BLaER1 (cell line): Measurements from ENCODE around the gene RIMS1.
"Not testable (repeated sequence)": the region's sequence is repeated elsewhere in the genome, so short reads cannot be mapped to it uniquely, and the experiment has no call there.

Experiments
- H3K27ac ChIP-seq: shearing (Covaris generic); formaldehyde crosslinking; 2 replicates; pipeline ENCODE4 v1.8.1; 2022
- H3K27me3 ChIP-seq: shearing (Covaris generic); formaldehyde crosslinking; 2 replicates; pipeline ENCODE4 v1.8.1; 2022
- H3K36me3 ChIP-seq: shearing (Covaris generic); formaldehyde crosslinking; 2 replicates; pipeline ENCODE4 v1.8.1; 2022
- H3K4me1 ChIP-seq: shearing (Covaris generic); formaldehyde crosslinking; 2 replicates; pipeline ENCODE4 v1.8.1; 2022
- H3K4me2 ChIP-seq: shearing (Covaris generic); formaldehyde crosslinking; 2 replicates; pipeline ENCODE4 v1.8.1; 2022
- H3K4me3 ChIP-seq: shearing (Covaris generic); formaldehyde crosslinking; 2 replicates; pipeline ENCODE4 v1.8.1; 2022
- H3K9ac ChIP-seq: shearing (Covaris generic); formaldehyde crosslinking; 2 replicates; pipeline ENCODE4 v1.8.1; 2022
- H3K9me3 ChIP-seq: shearing (Covaris generic); formaldehyde crosslinking; 2 replicates; pipeline ENCODE4 v1.8.1; 2022
- H4K20me1 ChIP-seq: shearing (Covaris generic); formaldehyde crosslinking; 2 replicates; pipeline ENCODE4 v1.8.1; 2022
- Cebpa-rat ChIP-seq: shearing (Covaris generic); IDR thresholded peaks from 2 replicates; pipeline ENCODE4 v1.8.1; 2022

Gene RIMS1

DNA sequence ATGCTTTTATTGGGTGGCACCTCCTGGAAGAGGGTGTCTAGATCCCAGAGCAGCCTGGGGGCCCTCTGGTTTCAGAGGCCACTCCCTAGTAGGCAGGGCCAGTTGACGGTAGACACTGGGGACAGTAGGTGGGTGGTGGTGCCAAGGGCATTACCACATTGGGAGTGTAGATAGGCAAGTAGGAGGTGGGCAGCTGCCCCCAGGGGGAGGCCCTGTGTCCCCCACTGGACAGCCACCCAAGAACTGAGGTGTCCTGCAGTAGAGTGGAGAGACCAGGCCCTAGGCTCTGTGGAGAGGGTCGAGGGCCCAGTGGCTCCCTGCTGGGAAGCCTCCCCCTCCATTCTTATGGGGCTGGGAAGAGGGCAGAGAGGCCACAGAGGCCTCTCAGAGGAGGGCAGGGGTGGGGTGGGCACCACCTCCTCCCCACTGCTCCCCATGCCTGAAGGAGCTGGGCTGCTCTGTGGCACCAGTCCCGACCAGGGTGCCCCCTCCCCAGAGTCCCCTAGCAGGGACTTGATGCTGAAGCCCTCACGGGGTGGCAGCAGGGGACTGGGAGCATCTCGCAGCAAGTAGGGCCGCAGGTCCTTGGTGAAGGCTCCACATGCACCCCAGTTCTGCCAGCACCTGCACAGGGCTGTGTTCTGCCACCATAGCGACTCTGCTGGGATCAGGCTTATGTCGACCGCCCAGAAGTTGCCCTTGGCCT is 430.5 kb downstream of the RIMS1 start:
- Histone ChIP-seq H3K4me2 (no peak overlapping the region), H3K4me3 (no peak overlapping the region), H3K36me3 (no peaks in the 10 kb centered on the region), H3K9me3 (no peaks in the 10 kb centered on the region), H3K27me3 (no peaks in the 10 kb centered on the region), H3K9ac (no peak overlapping the region), H3K4me1 (no peaks in the 10 kb centered on the region), H3K27ac (no peak overlapping the region), H4K20me1 (no peaks in the 10 kb centered on the region)
- TF ChIP-seq Cebpa-rat: no peak

DNA sequence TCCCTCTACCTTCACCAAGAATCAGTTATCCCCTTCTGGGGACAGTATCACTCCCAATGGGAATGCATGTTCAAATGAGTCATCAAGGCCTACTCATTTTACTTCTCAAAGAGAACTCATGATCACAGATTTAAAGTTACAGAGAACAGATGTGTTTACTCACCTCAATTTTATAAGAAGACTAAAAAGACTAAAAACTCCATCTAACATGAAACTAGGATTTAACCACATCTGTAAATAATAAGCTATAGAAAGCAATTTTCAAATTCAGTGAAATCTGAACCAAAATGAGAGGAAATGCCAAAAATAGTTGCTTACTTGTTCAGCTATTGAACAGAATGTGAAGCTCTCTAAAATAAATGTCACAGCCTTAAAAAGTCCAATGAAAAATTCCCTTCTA is 435.4 kb downstream of the RIMS1 start:
- H3K9ac ChIP-seq: no peak overlapping the region
- H3K27ac ChIP-seq: no peak overlapping the region
- TF ChIP-seq Cebpa-rat: no peak
- no peaks in the 10 kb centered on the region for H3K27me3 ChIP-seq
- H3K4me2 ChIP-seq: no peak overlapping the region
- no peaks in the 10 kb centered on the region for H4K20me1 ChIP-seq
- no peaks in the 10 kb centered on the region for H3K36me3 ChIP-seq
- H3K9me3 ChIP-seq: no peaks in the 10 kb centered on the region
- H3K4me3 ChIP-seq: no peak overlapping the region
- H3K4me1 ChIP-seq: no peaks in the 10 kb centered on the region

DNA sequence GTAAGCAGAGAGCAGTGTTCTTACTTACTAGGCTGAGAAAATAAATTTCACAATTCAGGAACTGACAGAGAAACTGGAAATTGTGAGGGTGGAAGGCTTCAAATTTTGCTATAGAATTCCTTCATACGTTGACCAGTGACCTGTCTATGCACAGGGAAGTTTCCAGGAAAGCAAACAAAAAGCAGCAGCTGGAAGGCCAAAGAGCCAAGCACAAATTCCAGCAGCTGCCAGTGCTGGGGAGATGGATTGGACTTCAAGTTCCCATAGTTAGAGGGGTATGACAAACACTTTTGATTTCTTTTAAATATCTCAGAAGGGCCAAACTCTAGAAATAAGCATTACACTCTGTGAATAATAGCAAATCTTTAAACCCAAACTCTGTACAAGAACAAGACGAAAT is 436.4 kb downstream of the RIMS1 start:
- no peak for TF ChIP-seq Cebpa-rat
- Histone ChIP-seq H4K20me1 (no peaks in the 10 kb centered on the region), H3K4me2 (no peak overlapping the region), H3K4me3 (no peak overlapping the region), H3K27me3 (no peaks in the 10 kb centered on the region), H3K9me3 (no peaks in the 10 kb centered on the region), H3K9ac (no peak overlapping the region), H3K27ac (no peak overlapping the region), H3K36me3 (no peaks in the 10 kb centered on the region), H3K4me1 (no peaks in the 10 kb centered on the region)

DNA sequence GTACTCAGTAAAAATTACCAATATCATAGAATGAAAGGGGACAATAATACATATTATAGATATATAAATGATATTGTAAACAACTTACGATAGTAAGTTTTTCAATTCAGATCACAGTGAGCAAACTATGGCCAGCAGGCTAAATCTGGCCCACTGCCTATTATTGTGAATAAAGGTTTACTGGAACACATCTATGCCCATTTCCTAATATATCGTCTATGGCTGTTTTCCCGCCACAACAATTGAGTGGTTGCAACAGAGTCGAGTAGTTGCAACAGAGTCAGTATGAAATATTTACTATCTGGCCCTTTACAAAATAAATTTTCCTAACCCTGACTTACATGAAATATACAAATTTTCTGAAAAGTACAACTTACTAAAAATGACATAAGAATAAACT is 438.2 kb downstream of the RIMS1 start:
- TF ChIP-seq Cebpa-rat: no peak
- H3K27ac ChIP-seq: no peak overlapping the region
- H4K20me1 ChIP-seq: no peaks in the 10 kb centered on the region
- no peaks in the 10 kb centered on the region for H3K27me3 ChIP-seq
- H3K4me3 ChIP-seq: no peak overlapping the region
- H3K4me2 ChIP-seq: no peak overlapping the region
- no peak overlapping the region for H3K9ac ChIP-seq
- no peaks in the 10 kb centered on the region for H3K9me3 ChIP-seq
- H3K36me3 ChIP-seq: no peaks in the 10 kb centered on the region
- H3K4me1 ChIP-seq: no peaks in the 10 kb centered on the region

DNA sequence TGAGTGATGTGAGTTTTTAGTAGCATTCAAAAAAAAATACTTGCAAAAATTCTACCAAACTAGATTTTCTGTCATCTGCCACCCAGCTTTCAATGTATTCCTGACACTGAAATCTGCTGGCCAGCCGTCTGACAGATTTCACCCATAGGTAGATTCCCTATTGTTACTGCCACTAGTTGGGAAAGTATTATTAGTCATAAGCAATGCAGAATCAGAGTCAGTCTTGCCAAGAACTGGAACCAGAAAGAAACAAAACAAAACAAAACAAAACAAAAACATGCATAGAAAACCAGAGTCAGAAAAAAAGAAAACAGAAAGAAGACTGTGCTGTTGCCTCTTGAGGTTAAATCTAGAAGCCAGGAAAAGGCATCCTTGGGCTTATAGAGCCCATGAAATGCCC is 442.4 kb downstream of the RIMS1 start:
- Histone ChIP-seq H3K4me2 (no peak overlapping the region), H3K4me1 (no peaks in the 10 kb centered on the region), H3K36me3 (no peaks in the 10 kb centered on the region), H3K4me3 (no peak overlapping the region), H3K9ac (no peak overlapping the region), H3K27me3 (no peaks in the 10 kb centered on the region), H3K9me3 (no peaks in the 10 kb centered on the region), H4K20me1 (no peaks in the 10 kb centered on the region), H3K27ac (no peak overlapping the region)
- TF ChIP-seq Cebpa-rat: no peak

DNA sequence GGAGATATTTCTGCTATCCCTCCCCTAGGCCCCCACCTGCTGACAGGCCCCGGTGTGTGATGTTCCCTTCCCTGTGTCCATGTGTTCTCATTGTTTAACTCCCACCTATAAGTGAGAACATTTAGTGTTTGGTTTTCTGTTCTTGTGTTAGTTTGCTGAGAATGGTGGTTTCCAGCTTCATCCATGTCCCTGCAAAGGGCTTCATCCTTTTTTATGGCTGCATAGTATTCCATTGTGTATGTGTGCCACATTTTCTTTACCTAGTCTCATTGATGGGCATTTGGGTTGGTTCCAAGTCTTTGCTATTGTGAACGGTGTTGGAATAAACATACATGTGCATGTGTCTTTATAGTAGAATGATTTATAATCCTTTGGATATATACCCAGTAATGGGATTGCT is 448.9 kb downstream of the RIMS1 start:
- not testable (repeated sequence) for H3K4me3 ChIP-seq, H3K4me1 ChIP-seq, H3K36me3 ChIP-seq, H4K20me1 ChIP-seq, H3K4me2 ChIP-seq, H3K9ac ChIP-seq, H3K27me3 ChIP-seq, H3K27ac ChIP-seq, H3K9me3 ChIP-seq

GRCh38 chr6:72348926-72349325 is 462.6 kb downstream of the RIMS1 start:
- Histone ChIP-seq H3K4me1 (no peaks in the 10 kb centered on the region), H3K9me3 (no peaks in the 10 kb centered on the region), H3K4me2 (no peak overlapping the region), H3K36me3 (no peaks in the 10 kb centered on the region), H3K27me3 (no peaks in the 10 kb centered on the region), H4K20me1 (no peaks in the 10 kb centered on the region), H3K4me3 (no peak overlapping the region), H3K9ac (no peak overlapping the region), H3K27ac (no peak overlapping the region)
- TF ChIP-seq Cebpa-rat: no peak

GRCh38 chr6:72350296-72350881 is 464.0 kb downstream of the RIMS1 start:
- H3K4me2 ChIP-seq: no peak overlapping the region
- no peak for TF ChIP-seq Cebpa-rat
- H3K9me3 ChIP-seq: no peaks in the 10 kb centered on the region
- no peaks in the 10 kb centered on the region for H3K4me1 ChIP-seq
- no peaks in the 10 kb centered on the region for H4K20me1 ChIP-seq
- H3K9ac ChIP-seq: no peak overlapping the region
- H3K27me3 ChIP-seq: no peaks in the 10 kb centered on the region
- no peaks in the 10 kb centered on the region for H3K36me3 ChIP-seq
- no peak overlapping the region for H3K27ac ChIP-seq
- no peak overlapping the region for H3K4me3 ChIP-seq

DNA sequence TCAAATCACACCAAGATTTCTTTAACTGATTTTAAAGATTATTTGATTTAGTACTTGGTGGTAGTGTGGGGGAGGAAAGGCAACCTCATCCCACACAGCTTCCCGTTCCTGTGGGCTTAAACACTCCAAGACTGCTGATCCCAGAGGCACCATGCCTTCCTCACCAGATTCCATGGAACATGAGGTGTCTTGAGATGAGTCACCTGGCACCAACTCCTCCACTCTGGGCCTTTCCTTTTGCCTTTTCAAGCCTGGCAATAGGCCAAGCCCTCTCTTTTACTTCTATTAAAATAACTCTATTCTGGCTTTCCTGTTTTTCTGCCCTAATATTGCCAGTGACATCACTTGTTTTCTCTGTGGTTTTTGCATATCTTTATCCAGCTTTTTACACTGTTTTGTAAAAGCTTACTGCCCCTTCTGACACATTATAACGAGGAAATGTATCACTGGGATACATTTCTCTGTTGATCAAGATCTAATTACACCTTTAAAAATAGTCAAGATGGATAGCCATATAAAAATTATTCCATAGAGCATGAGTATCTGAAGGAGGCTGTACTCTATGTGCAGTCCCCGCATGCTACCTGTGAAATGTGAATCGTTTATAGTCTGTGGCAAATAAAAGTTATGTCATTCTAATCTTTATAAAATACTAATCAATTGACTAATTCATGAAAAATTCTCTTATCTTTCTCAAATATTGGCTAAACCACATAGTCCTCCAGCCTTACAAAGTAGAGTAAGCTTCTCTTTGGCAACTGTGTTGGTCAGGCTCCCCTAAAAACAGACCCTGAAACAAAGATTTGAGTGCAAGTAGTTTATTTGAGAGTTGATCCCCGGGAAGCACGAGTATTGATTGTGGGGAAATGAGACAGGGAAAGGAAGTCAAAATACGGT is 477.7 kb downstream of the RIMS1 start:
- no peak overlapping the region for H3K4me3 ChIP-seq
- H3K9ac ChIP-seq: no peak overlapping the region
- no peak overlapping the region for H3K4me2 ChIP-seq
- no peaks in the 10 kb centered on the region for H4K20me1 ChIP-seq
- no peak overlapping the region for H3K27ac ChIP-seq
- no peaks in the 10 kb centered on the region for H3K27me3 ChIP-seq
- H3K9me3 ChIP-seq: no peaks in the 10 kb centered on the region
- no peaks in the 10 kb centered on the region for H3K36me3 ChIP-seq
- no peak for TF ChIP-seq Cebpa-rat
- no peaks in the 10 kb centered on the region for H3K4me1 ChIP-seq

GRCh38 chr6:72365773-72366172 is 479.4 kb downstream of the RIMS1 start:
- H3K9ac ChIP-seq: no peak overlapping the region
- no peaks in the 10 kb centered on the region for H4K20me1 ChIP-seq
- TF ChIP-seq Cebpa-rat: no peak
- H3K36me3 ChIP-seq: no peaks in the 10 kb centered on the region
- H3K4me2 ChIP-seq: no peak overlapping the region
- H3K4me3 ChIP-seq: no peak overlapping the region
- no peaks in the 10 kb centered on the region for H3K27me3 ChIP-seq
- H3K4me1 ChIP-seq: peaks cover 8% of the 10 kb centered on the region; the same call in 1 of the 2 replicates
- no peaks in the 10 kb centered on the region for H3K9me3 ChIP-seq
- H3K27ac ChIP-seq: no peak overlapping the region
